T-helper 9 cell (primary cell): ENCODE data around the gene DHRS2.

ENCODE experiments used
- DNase-seq: peaks from one replicate; pipeline ENCODE4 v3.0.0-alpha.2; 2020

Gene DHRS2

GRCh38 chr14:23613242-23614070 lies 22.7 kb upstream of the DHRS2 start:
- DNase-seq, result no peak

DNA sequence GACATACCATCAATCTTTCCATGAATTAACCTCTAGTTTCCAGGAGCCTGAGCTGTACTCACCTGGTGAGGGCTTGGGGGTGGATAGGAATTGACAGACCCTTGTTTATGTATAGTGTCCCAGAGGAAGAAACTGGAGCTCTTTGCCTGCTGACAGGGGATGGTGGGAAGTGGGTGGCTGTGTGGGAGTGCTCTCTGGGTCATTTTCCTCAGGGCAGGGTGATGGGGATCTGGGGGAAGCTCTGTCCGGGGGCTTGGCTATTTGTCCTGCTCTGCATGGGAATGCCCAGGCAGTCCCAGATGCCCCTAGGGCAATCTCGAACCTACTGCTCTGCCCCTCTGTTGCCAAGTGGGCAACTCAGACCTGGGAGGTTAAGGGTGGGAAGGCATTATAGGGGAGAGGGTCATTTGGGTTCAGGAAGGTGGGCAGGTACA lies 21.8 kb upstream of the DHRS2 start:
- DNase-seq, result no peak

DNA sequence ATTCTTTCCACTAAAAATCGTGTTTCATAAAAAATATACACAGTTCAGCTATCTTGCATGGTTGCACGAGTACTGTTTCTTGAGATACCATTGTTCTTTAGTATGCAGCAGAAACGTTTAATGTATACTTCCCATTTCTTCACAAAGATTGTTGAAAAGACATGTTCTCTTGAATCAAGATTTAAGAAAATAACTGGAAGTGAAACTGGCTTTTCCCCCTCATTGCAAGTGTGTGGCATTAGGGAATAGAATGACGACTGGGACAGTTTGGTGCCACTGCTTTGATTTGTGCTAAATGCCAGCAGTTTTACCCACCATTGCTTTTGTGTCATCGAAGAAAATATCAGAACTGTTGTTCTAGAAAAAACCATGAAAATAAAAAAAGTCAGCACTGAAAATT lies 20.3 kb upstream of the DHRS2 start:
- no peak for DNase-seq

- DNase-seq, result no peak
Observed at GRCh38 chr14:23617539-23617938, 18.6 kb upstream of the DHRS2 start.

GRCh38 chr14:23618415-23618988 lies 17.7 kb upstream of the DHRS2 start:
- DNase-seq, result no peak

DNA sequence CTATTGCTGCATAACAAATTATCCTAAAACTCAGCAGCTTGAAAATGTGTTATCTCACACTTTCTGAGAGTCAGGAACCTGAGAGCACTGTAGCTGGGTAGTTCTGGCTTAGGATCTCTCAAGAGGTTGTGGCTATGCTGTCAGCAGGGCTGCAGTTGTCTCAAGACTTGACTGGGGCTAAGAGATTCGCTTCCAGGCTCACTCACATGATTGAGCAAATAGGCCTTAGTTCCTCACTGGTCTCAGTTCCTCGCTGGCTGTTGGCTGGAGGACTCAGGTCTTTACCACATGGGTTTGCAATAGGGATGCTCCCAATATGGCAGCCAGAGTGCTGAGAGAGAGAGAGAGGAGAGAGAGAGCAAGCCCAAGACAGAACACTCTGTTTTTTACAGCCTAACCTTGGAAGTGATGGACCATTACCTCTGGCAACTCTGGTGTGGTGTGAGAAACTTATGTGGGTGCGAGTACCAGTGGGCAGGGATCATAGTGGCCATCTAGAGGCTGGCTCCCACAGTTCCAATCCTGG lies 15.9 kb upstream of the DHRS2 start:
- DNase-seq, result no peak

DNA sequence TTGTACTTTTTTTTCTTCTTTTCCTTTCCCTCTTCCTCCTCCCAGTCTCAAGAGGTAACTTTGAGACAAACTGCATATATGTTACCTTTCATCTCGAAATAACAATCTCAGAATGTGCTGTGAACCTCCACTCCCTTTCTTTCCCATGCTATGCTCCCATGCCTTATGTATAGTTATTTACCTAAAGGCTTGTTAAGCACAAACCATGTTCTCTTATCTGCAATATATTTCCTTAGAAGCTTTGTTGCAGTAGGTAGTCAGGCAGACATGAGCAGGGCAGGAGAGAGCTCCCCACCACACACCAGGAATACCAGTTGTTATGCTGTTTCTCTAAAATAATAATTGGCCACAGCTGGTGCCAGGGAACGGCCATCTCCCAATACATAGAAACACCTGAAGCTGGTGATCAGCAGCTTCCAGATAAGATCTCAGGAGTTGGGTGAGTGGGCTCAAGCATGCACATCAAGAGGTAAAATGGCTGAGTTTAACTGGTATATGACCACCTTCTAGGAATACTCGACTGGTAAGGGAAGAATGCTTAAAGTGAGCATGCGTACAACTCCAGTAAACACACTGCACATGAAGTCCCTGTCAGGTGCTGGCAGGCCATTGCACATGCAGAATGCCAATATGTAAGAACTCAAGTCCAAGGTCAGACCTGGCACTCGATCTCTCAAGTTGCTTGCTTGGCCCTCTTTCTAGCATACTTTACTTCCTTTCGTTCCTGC lies 14.8 kb upstream of the DHRS2 start:
- no peak for DNase-seq

GRCh38 chr14:23621932-23622730 lies 14.0 kb upstream of the DHRS2 start:
- DNase-seq, result no peak

GRCh38 chr14:23622990-23623389 lies 13.2 kb upstream of the DHRS2 start:
- no peak for DNase-seq

- no peak for DNase-seq
Observed at GRCh38 chr14:23623962-23624361, 12.2 kb upstream of the DHRS2 start.

DNA sequence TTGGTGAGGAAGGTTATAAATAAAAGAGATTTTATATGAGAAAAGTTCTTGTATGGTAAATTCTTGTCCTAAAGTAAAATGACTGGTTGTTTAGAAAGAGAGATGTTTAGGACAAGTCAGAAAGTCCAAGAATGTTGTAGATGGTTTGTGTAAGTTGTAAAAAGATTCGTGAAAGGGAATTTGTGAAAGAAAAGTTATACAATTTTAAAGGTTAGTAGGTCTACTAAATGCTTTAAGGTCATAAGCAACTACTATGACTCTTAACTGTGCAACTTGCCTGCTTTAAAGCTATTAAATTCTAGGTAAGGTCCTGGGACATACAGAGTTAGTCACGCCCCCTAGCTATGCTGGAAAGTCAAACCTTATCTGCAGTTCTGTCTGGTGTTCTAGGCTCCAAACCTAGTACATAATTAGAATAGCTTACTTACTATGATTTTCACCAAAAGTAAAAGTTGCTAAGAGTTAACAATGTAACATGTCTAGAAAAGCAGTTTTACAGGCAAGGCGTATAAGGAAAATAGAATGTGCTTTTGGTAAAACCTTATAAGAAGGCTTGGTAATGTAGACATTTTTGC lies 11.2 kb upstream of the DHRS2 start:
- DNase-seq, result no peak

GRCh38 chr14:23626946-23627345 lies 9.2 kb upstream of the DHRS2 start:
- DNase-seq, result no peak

DNA sequence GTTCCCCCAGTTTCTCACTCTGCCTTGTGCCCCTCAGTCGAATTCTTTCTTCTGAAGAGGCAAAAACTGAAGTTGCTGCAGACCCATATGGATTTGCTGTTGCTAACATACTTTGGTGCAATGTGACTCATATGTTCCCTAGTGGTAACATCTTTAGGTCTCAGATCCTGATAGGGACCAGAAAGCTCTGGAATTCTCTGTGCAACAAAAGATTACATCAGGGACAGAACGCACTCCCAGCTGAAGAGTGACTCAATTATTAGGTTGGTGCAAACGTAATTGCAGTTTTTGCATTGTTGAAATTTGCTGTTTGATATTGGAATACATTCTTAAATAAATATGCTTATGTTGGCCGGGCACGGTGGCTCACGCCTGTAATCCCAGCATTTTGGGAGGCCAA lies 8.2 kb upstream of the DHRS2 start:
- no peak for DNase-seq

DNA sequence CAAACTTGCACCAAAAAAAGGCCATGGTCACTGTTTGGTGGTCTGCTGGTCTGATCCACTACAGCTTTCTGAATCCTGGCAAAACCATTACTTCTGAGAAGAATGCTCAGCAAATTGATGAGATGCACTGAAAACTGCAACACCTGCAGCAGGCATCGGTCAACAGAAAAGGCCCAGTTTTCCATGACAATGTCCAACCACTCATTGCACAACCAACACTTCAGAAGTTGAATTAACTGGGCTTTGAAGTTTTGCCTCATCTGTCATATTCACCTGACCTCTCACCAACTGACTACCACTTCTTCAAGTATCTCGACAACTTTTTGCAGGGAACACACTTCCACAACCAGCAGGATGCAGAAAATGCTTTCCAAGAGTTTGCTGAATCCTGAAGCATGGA lies 7.0 kb upstream of the DHRS2 start:
- DNase-seq, result no peak

DNA sequence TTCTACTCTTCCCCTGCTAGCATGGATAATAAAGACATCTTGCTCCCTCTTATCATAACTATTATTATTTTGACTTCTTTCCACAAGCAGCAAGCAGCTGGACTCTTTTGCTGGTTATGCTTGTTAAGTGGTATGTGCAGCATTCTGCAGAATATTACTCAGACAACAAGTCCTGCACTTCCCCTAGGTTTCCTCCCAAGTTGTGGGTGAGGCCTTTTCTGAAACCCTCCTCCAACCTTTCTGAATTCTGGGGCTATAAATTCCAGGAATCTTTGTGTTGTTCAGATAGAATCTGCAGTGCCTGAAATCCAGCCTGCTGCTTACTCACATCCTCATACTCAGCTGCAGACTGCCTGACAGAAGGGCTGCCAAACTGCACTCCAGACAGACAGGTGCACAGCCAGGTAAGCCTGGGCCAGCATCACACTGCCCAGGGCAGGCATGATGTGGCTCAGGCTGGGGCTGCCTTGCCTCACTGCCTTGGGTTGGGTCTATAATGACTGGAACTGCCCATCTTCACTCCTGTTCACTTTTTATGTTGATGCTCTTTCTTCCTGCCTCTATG lies 6.2 kb upstream of the DHRS2 start:
- no peak for DNase-seq

GRCh38 chr14:23630687-23631086 lies 5.5 kb upstream of the DHRS2 start:
- DNase-seq, result no peak

DNA sequence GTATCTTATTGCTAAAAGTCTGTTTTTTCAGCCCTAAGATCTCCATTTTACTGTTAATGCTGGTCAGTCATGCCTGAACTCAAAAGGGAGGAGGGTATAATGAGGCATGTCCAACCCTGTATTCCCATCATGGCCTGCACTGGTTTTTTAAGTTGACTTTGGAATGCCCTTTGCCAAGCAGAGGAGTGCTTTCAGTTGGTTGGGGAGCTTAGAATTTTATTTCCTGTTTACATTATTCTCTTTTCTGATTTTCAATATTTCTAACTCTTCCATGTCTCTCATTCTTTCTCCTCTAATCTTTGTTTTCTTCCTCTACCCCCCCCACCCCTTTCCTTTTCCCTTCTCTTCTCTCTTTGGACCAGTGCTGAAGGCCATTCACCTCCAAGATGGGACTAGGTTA lies 4.9 kb upstream of the DHRS2 start:
- DNase-seq, result no peak

- DNase-seq, result peak; percentile 74
Observed at GRCh38 chr14:23631702-23632460, 4.3 kb upstream of the DHRS2 start.

GRCh38 chr14:23632461-23633159 lies 3.6 kb upstream of the DHRS2 start:
- DNase-seq, result no peak

GRCh38 chr14:23633160-23633701 lies 2.9 kb upstream of the DHRS2 start:
- no peak for DNase-seq
